Endothelial cell of umbilical vein (primary cell): Measurements from ENCODE around the gene RDX. TPM values are rescaled to one million over a fixed set of nuclear protein-coding genes. Genes with fewer than 3 reads are reported as not detected.
A peak's percentile ranks its signal among the peaks of the same experiment; 100 is the strongest.

Experiments
- BruUV-seq: library from RNA; stranded (reverse); fragments of 400-500 nt; replicated peaks from 2 replicates; lab custom pipeline; 2021; lab: Mats Ljungman, UMichigan
- CTCF ChIA-PET: fragments of 300-600, 350-600 bp; sonication (Branson Sonifier 250); formaldehyde crosslinking; loops from one replicate; lab custom pipeline; 2021; ENCODE audit warnings: antibody characterized with exemption, inconsistent platforms; lab: Charles Lee
- POLR2A ChIA-PET: fragments of 300-600, 350-600 bp; sonication (Branson Sonifier 250); formaldehyde crosslinking; loops from one replicate; lab custom pipeline; 2021; ENCODE audit warnings: antibody characterized with exemption, inconsistent platforms; lab: Charles Lee
- DNase-seq: peaks from one replicate; pipeline ENCODE4 v3.0.0-alpha.2; 2011; ENCODE audit warnings: low read depth, low spot score
- FAIRE-seq: peaks from 2 replicates; lab custom pipeline; 2011; peaks lifted over from hg19 to GRCh38; lab: Jason Lieb, UNC
- H2AFZ ChIP-seq: 2 replicates; pipeline ENCODE4 v1.6.0; 2012; ENCODE audit warnings: low read depth, low read length, control low read depth, inconsistent platforms
- H3K27ac ChIP-seq: 2 replicates; pipeline ENCODE4 v1.5.1; 2011; ENCODE audit warnings: low read depth, mild to moderate bottlenecking, control low read depth, low read length, moderate library complexity; ENCODE audit not compliant: insufficient read depth
- H3K27me3 ChIP-seq, 2 experiments: 2 replicates each; pipeline versions ENCODE4 v1.6.0 to v1.6.1; 2011; ENCODE audit warnings: low read length in 2 of 2, mixed read lengths in 1 of 2; ENCODE audit not compliant: control insufficient read depth in 2 of 2, insufficient read depth in 2 of 2
- H3K36me3 ChIP-seq, 2 experiments: 2 replicates in 1 of 2; 3 replicates in 1 of 2; pipeline ENCODE4 v1.5.1; 2011; ENCODE audit warnings: low read length in 2 of 2, mild to moderate bottlenecking in 1 of 2, moderate library complexity in 1 of 2; ENCODE audit not compliant: control insufficient read depth in 2 of 2, insufficient read depth in 2 of 2; ENCODE audit errors: extremely low read depth in 1 of 2
- H3K4me1 ChIP-seq: 3 replicates; pipeline ENCODE4 v1.5.1; 2011; ENCODE audit warnings: mild to moderate bottlenecking, low read length; ENCODE audit not compliant: control insufficient read depth, insufficient read depth; ENCODE audit errors: extremely low read depth
- H3K4me2 ChIP-seq: 2 replicates; pipeline ENCODE4 v1.6.1; 2011; ENCODE audit warnings: low read length, control low read depth, mixed read lengths; ENCODE audit not compliant: insufficient read depth
- H3K4me3 ChIP-seq, 3 experiments: fragments of 200-600 bp in 1 of 3; sonication (generic), shearing (Covaris generic) in 1 of 3; replicated peaks in 1 of 3; 2 replicates each; pipeline ENCODE4 v1.5.1; 2011 to 2016; ENCODE audit warnings: control low read depth in 3 of 3, low read length in 3 of 3, mild to moderate bottlenecking in 2 of 3, inconsistent platforms in 1 of 3, low read depth in 1 of 3, moderate library complexity in 1 of 3; ENCODE audit not compliant: insufficient read depth in 1 of 3
- H3K79me2 ChIP-seq: 2 replicates; pipeline ENCODE4 v1.6.0; 2012; ENCODE audit warnings: low read length, inconsistent platforms; ENCODE audit not compliant: control insufficient read depth, insufficient read depth
- H3K9ac ChIP-seq: replicated peaks from 2 replicates; pipeline ENCODE3; 2011; ENCODE audit warnings: low read length, control low read depth; ENCODE audit not compliant: insufficient read depth; ENCODE audit errors: extremely low read depth
- H3K9me1 ChIP-seq: replicated peaks from 3 replicates; pipeline ENCODE4 v1.6.0; 2011; ENCODE audit warnings: mild to moderate bottlenecking, low read length; ENCODE audit not compliant: control insufficient read depth, insufficient read depth; ENCODE audit errors: extremely low read depth
- H3K9me3 ChIP-seq: replicated peaks from 2 replicates; pipeline ENCODE4 v1.5.1; 2012; ENCODE audit warnings: low read length, inconsistent platforms; ENCODE audit not compliant: control insufficient read depth, insufficient read depth
- H4K20me1 ChIP-seq: replicated peaks from 2 replicates; pipeline ENCODE3; 2011; ENCODE audit warnings: mild to moderate bottlenecking, low read length; ENCODE audit not compliant: control insufficient read depth, insufficient read depth; ENCODE audit errors: extremely low read depth
- EZH2 ChIP-seq: IDR thresholded peaks from 2 replicates; pipeline ENCODE4 v1.6.1; 2012; ENCODE audit warnings: borderline replicate concordance, low read depth, mild to moderate bottlenecking, moderate library complexity, low read length, inconsistent platforms; ENCODE audit not compliant: severe bottlenecking
- FOS ChIP-seq: IDR thresholded peaks from 2 replicates; pipeline ENCODE4 v1.6.1; 2011; ENCODE audit warnings: mild to moderate bottlenecking, low read length, moderate library complexity, borderline replicate concordance; ENCODE audit not compliant: insufficient read depth
- GATA2 ChIP-seq: IDR thresholded peaks from 2 replicates; pipeline ENCODE4 v1.7.0; 2011; ENCODE audit warnings: low read depth, mild to moderate bottlenecking, moderate library complexity, mixed read lengths, low read length; ENCODE audit not compliant: insufficient read length, insufficient read depth
- JUN ChIP-seq: IDR thresholded peaks from 2 replicates; pipeline ENCODE4 v1.6.1; 2011; ENCODE audit warnings: borderline replicate concordance, low read depth; ENCODE audit not compliant: insufficient read length, insufficient read depth
- MYC ChIP-seq: IDR thresholded peaks from one replicate; pipeline ENCODE4 v1.6.1; 2011; ENCODE audit warnings: mild to moderate bottlenecking, low read depth, low read length
- POLR2A ChIP-seq: IDR thresholded peaks from 2 replicates; pipeline ENCODE4 v1.6.1; 2012; ENCODE audit warnings: low read depth, mild to moderate bottlenecking, control low read depth, low read length
- POLR2AphosphoS5 ChIP-seq: IDR thresholded peaks from 2 replicates; pipeline ENCODE4 v1.6.1; 2012; ENCODE audit warnings: low read depth, mild to moderate bottlenecking, control low read depth, low read length, moderate library complexity; ENCODE audit not compliant: insufficient read depth
- dilution Hi-C: fragments of 300-500 bp; cut with MboI; formaldehyde crosslinking; loops from one replicate; pipeline ENCODE4 v1.15.0; 2019; ENCODE audit warnings: low sequenced_read_pairs; ENCODE audit not compliant: extremely low pct_ligation_motif_present
- intact Hi-C: fragments of 100-400 bp; cut with micrococcal nuclease; formaldehyde crosslinking; loops from one replicate; pipeline ENCODE4 v1.10.0; 2022
- polyA plus RNA-seq, 4 experiments: library from polyadenylated mRNA; depleted of rRNA in 3 of 4; stranded (reverse) in 3 of 4; unstranded in 1 of 4; fragments of >200 nt; gene quantifications; 2 replicates each; pipeline versions ENCODE4 v1.2.1 to v1.2.3, GENCODE V29; 2011 to 2012; ENCODE audit warnings: missing spikeins in 1 of 4
- total RNA-seq: library from RNA; stranded (reverse); gene quantifications from 2 replicates; pipeline ENCODE4 v1.2.3, GENCODE V29; 2021
- TF ChIP-seq, protein P1 (sequence below): IDR thresholded peaks from 2 replicates; pipeline ENCODE4 v1.6.1; 2011; ENCODE audit not compliant: insufficient read depth, insufficient read length
- TF ChIP-seq, protein P2 (sequence below), 2 donors: IDR thresholded peaks; 1 replicate in 1 of 2; 2 replicates in 1 of 2; pipeline ENCODE4 v1.5.1; 2011; ENCODE audit warnings: low read length in 2 of 2, mild to moderate bottlenecking in 2 of 2, moderate library complexity in 2 of 2, control low read depth in 1 of 2, inconsistent platforms in 1 of 2, low read depth in 1 of 2; ENCODE audit not compliant: insufficient read depth in 1 of 2; ENCODE audit errors: extremely low read depth in 1 of 2

RDX gene
- total and polyA plus RNA-seq, 2 donors (not counting 3 experiments of a cell fraction or from before 2014, with no cell fraction given): 47.9 to 280 TPM

DNA sequence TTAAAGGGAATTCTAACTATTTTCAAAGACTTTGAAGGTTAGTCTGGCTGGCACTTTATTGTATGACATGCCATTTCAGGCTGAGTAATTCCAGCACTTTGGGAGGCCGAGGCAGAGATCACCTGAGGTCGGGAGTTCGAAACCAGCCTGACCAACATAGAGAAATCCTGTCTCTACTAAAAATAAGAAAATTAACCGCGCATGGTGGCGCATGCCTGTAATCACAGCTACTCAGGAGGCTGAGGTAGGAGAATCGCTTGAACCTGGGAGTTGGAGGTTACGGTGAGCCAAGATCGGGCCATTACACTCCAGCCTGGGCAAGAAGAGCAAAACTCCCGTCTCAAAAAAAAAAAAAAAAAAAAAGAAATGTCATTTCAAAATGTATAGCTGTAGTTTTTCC lies 95.6 kb downstream of the RDX start:
- H3K9ac ChIP-seq: no peak overlapping the region
- dilution Hi-C loops: no loop called here
- POLR2A ChIA-PET: interaction anchor here (0.8 kb wide), 1 partner anchor 162 kb away, joined by 3 read pairs; no protein-coding TSS in a partner anchor
- H3K4me2 ChIP-seq: no peak overlapping the region
- H3K9me3 ChIP-seq: no peaks in the 10 kb centered on the region
- no TSS peak for BruUV-seq
- H3K36me3 ChIP-seq: no peaks in the 10 kb centered on the region
- H4K20me1 ChIP-seq: no peaks in the 10 kb centered on the region
- H3K4me3 ChIP-seq: no peak overlapping the region
- H3K79me2 ChIP-seq: no peaks in the 10 kb centered on the region
- no peaks in the 10 kb centered on the region for H3K9me1 ChIP-seq
- no peaks in the 10 kb centered on the region for H3K27me3 ChIP-seq
- H3K4me1 ChIP-seq: peaks cover 17% of the 10 kb centered on the region
- CTCF ChIA-PET: interaction anchor here (0.9 to 7.0 kb wide), 34 partner anchors 24 to 348 kb away, joined by 3 to 143 read pairs (median 6); partner anchors contain the start of genes FDX1, RDX and ZC3H12C
- peak overlapping the region; percentile 10 for H3K27ac ChIP-seq
- DNase-seq: no peak
- FAIRE-seq: peak; percentile 63
- TF ChIP-seq, protein P1, sequence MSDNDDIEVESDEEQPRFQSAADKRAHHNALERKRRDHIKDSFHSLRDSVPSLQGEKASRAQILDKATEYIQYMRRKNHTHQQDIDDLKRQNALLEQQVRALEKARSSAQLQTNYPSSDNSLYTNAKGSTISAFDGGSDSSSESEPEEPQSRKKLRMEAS: no peak
- no peak for TF ChIP-seq EZH2
- TF ChIP-seq JUN: no peak
- TF ChIP-seq MYC: no peak
- no peak for TF ChIP-seq GATA2
- TF ChIP-seq, protein P2, sequence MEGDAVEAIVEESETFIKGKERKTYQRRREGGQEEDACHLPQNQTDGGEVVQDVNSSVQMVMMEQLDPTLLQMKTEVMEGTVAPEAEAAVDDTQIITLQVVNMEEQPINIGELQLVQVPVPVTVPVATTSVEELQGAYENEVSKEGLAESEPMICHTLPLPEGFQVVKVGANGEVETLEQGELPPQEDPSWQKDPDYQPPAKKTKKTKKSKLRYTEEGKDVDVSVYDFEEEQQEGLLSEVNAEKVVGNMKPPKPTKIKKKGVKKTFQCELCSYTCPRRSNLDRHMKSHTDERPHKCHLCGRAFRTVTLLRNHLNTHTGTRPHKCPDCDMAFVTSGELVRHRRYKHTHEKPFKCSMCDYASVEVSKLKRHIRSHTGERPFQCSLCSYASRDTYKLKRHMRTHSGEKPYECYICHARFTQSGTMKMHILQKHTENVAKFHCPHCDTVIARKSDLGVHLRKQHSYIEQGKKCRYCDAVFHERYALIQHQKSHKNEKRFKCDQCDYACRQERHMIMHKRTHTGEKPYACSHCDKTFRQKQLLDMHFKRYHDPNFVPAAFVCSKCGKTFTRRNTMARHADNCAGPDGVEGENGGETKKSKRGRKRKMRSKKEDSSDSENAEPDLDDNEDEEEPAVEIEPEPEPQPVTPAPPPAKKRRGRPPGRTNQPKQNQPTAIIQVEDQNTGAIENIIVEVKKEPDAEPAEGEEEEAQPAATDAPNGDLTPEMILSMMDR (IDR thresholded peaks at IDR 0.05; ENCODE audit: extremely low read depth in 1 of 2, insufficient read depth in 1 of 2, low read depth in 1 of 2, low read length in 2 of 2): no peak
- TF ChIP-seq FOS: no peak
- TF ChIP-seq POLR2AphosphoS5: no peak
- no peak for TF ChIP-seq POLR2A
- intact Hi-C loops: loop anchor here (1.0 to 5.0 kb wide), 9 partner anchors 27 to 1031 kb away; partner anchors contain the start of gene RDX
- no peak overlapping the region for H2AFZ ChIP-seq
